Stimulated activated naive CD4-positive, alpha-beta T cell treated with Interleukin-2 at 50 U/mL for 16 hours (primary cell): Measurements from ENCODE around the gene NLGN4Y.

Experiments
- DNase-seq: peaks from one replicate; lab custom pipeline; 2025; lab: John Stamatoyannopoulos, UW

The NLGN4Y gene

DNA sequence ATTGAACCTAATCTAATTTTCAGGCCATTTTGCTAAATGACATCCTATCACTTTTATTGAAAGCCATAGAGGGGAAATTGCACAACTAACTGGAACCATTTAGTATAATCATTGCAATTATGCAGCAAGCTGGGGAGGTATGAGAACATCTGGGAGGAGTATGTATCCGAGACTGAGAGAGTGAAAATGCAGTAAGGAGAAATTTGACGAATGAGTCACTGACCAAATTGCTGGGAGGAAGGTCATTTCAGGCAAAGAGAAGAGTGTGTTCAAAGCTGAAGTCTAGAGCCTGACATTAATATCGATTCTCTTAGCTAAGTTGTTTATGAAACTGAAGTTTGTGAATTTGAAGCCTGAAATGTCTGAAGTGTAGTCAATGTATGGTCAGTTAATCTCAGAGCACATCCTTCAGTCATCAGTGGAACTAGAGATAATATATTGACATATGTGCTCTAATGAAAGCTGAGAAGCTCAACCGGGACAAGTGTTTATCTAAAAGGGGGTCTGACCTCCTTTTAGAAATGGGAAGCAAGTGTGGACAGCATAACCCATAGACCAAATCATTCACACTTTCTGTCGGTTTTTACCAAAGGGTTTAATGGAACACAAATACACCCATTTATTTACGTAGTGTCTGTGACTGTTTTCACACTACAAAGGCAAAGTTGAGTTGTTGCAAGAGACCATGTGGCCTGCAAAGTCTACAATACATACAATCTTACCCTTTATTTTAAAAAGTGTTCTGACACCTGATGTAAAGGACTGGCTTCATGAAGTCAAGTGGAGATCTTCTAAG, 120.0 kb downstream of the NLGN4Y start:
- no peak for DNase-seq

DNA sequence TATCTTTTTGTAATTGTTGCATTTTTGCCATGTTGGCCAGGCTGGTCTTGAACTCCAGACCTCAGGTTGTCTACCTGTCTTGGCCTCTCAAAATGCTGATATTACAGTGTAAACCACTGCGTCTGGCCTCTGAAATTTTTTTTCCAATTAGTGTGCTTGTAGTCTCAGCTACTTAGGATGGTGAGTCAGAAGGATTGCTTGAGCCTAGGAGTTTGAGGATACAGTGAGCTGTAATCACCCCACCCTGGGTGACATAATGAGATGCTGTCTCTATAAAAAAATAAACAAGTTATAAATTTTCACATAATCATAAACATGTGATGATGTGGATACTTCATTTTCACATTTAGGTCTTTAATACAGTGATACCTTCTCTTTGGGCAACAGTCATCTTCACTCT, 154.9 kb downstream of the NLGN4Y start:
- DNase-seq, result no peak

DNA sequence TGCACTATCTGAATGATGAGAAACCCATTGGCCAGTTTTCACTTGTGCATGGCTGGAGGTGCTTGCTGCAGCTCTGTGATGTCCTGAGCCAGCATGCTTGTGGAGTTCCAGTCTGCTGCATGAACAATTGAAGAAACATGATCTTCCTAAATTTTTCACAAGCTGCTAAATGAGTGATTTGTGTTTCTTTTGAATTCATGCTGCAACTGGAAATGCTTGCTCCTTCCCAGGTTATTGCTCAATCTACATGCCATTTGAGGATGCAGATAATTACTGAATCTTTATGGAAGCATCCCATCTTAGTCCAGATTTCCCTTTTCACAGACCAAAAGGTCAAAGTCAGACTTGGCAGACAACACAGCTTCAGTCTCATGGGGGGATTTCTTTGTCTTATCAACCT, 170.2 kb downstream of the NLGN4Y start:
- DNase-seq, result no peak

DNA sequence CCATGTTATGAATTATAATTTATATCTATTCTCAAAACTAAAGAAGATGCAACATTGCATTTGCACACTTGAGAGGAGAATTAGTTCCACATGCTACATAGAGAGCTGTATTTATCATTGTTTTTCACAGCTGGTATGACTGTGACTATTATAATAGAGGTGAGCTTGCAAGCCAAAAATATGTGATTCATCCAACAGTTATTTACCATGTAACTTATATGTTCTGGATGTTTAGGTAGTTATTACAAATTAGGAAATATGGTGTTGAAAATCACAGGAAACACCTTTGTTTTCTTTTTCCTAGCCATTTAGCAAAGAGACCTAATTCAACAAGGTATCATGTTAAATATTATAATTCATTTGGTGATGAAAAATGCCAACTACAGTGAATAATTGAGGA, 183.8 kb downstream of the NLGN4Y start:
- DNase-seq, result no peak

DNA sequence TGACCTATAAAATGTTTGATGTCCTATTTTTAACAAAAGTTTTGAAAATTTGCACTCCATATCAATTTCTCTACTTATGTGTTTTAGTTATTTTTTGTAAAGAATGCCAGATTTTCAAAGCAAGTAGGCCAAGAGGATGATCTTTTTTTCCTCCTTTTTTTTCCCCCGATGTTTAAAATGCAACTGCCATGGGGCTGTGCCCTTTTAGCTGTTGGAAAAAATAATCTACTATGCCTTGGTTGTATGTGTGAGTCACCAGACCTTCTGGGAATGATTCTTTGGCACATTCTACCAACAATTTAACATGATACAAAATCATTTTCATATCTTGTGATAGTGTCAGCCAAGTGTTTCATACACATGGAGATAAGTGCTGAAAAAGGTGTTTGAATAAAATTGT, 217.3 kb downstream of the NLGN4Y start:
- no peak for DNase-seq

DNA sequence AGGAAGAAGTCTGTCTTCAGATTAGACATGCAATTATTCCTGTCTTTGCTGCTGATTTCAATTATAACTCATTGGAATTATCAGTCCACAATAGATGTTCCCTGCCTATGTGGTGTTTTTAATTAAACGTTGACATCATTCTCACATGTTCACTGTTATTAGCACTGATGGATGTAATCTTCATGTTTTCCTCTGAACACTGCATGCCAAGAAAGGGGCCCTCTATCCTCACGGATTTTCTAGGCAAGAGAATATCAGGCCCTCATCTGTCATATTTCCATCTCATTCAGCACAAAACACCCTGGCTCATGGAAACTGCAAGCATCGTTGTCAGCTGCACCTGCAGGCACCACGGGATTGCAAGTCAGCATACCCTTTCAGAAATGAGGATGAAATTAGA, 224.0 kb downstream of the NLGN4Y start:
- no peak for DNase-seq

DNA sequence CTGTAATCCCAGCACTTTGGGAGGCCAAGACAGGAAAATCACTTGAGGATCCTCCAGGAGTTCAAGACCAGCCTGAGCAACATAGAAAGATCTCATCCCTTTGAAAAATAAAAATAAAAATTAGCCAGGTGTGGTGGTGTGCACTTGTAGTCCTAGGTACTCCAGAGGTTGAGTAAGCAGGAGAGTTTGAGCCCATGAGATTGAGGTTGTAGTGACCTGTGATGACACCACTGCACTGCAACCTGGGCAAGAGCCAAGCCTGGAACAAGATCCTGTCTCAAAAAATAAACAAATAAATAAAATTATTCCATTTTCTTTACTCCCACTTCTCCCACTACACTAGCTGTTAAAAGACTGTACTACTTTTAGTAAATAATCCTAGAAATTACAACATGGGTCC, 231.2 kb downstream of the NLGN4Y start:
- DNase-seq, result no peak

DNA sequence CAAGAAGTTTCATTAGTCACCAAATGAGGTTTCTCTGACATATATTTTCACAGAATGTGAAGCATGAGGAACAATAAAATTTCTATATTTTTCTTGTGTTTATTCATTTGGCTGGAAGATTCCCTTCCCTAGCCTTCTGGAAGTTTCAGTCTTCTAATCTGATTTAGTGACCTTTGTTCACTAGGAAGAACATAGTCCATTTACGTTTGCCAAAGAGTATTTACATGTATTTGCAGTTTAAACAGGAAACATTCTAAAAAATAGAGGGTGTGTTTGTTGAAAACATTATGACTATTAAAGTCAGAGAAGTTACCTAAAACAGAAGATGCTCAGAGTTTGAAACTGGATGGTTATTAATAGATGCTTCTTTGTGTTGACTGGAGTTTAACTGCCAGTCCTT, 238.6 kb downstream of the NLGN4Y start:
- no peak for DNase-seq

DNA sequence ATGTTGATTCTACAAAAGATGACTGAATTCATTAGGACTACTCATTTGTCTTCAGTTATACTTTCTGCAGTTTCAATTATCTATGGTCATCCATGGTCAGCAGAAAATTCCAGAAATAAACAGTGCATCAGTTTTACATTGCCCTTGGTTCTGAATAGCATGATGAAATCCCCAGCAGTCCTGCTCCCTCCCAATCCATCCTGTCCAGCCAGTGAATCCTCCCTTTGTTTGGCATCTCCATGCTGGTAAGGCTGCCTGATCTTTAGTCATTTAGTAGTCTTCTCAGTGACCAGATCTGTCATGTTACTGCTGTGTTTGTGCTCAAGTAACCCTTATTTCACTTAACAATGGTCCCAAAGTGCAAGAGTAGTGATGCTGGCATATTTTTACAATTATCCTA, 239.3 kb downstream of the NLGN4Y start:
- no peak for DNase-seq

GRCh38 chrY:14778208-14778607, 253.9 kb downstream of the NLGN4Y start:
- DNase-seq, result no peak

GRCh38 chrY:14793104-14793503, 268.8 kb downstream of the NLGN4Y start:
- no peak for DNase-seq

DNA sequence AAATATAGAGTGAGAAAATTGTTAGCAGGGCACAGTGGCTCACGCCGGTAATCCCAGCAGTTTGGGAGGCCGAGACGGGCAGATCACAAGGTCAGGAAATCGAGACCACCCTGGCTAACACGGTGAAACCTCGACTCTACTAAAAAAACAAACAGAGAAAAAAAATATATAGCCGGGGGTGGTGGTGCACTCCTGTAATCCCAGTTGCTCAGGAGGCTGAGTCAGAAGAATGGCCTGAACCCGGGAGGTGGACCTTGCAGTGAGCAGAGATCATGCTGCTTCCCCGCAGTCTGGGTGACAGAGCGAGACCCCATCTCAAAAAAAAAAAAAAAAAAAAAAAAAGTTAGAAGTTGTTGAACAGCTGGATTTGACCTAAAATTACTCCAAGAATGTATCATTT, 269.3 kb downstream of the NLGN4Y start:
- DNase-seq, result no peak

- DNase-seq, result no peak
These were observed 273.7 kb downstream of the NLGN4Y start for GRCh38 chrY:14798010-14798409.

DNA sequence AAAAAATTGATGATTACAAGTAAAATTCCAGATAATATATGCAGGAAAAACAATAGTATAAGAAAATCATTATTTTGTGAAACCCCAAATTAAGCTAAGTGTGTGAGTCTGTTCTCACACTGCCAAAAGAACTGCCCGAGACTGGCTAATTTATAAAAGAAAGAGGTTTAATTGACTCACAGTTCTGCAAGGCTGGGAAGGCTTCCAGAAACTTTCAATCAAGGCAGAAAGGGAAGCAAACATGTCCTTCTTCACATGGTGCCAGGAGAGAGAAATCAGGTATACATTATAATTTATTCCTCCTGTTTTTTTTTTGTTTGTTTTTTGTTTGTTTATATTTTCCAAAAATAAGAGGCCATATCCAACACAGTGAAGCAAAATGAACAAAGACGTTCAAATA, 276.8 kb downstream of the NLGN4Y start:
- DNase-seq, result no peak

DNA sequence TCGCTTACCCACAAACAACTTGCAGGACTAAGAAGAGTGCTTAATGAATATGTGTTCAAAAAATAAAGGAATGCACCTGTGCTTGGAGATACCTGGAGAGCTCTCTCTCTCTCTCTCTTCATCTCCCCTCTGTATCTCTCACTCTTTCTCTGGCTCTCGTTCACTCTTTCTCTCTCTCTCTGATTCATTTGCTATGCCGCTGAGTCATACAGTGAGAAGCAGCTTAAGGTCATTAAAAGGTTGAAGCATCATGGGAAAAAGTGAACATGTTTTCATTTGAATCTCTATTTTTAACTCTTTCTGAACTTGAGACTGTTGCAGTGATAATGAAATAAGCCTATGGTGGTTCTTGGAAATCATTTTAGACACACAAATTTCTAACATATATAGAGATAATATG, 277.8 kb downstream of the NLGN4Y start:
- DNase-seq, result no peak

DNA sequence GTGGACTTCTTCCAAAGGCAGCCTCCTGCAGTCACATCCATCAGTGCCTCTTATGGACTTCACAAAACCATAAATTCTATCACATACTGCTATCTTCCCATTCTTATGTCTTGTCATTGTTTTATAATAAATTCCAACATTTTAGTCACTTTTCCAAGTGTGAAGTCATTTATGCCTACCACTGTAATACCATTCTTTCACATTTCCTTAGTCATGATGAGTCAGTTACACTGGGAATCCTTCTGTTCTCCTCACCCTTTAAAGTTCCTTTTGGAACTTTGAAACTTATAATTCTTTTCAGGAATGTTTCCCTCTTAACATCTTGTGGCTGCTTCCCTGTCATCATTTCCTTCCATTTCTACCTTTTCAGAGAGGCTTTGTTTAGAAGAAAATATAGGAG, 279.7 kb downstream of the NLGN4Y start:
- DNase-seq, result no peak

- no peak for DNase-seq
These were observed 294.1 kb downstream of the NLGN4Y start for GRCh38 chrY:14818452-14818851.

- no peak for DNase-seq
These were observed 297.9 kb downstream of the NLGN4Y start for GRCh38 chrY:14822201-14822600.

DNA sequence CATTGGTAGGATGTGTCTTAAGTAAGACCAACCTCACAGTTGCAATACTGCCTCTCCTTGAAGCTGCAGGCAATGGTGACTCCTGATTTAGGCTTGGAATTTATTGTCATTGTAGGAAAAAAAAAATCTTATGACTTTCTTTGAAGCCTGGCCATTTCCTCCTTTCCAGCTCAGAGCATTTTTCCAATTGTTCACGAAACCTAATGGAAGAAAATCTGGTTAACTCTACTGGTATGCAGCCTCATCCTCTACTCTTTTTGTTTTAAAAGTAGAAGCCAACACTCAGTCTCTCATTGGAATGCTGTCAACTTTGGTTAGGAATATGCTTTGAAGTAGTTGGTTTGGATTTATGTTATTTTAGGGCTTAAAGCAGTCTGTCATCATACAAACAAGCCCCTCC, 298.6 kb downstream of the NLGN4Y start:
- no peak for DNase-seq

- DNase-seq, result no peak
These were observed 300.3 kb downstream of the NLGN4Y start for GRCh38 chrY:14824583-14824982.

DNA sequence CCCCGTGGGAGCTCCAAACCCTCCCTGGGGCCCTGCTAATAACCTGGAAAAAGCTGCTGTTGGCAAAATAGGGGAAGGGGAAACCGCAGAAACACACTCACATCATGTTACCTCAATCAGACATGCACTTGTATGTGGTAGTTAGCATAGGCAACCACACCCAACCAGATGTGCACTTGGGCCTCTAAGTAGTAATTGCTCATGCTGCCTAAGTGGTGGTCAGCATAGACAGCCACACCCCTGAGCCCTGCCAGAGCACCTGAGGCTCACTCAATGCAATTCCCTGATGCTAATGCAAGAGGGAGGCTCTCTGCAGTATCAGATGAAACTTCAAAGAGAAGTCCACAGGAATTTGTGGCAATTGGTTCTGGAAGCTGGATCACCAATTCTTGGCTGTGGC, 301.4 kb downstream of the NLGN4Y start:
- DNase-seq, result no peak

- DNase-seq, result no peak
These were observed 304.2 kb downstream of the NLGN4Y start for GRCh38 chrY:14828531-14828930.

- DNase-seq, result no peak
These were observed 305.1 kb downstream of the NLGN4Y start for GRCh38 chrY:14829366-14829885.
